H1 (cell line): Measurements from ENCODE around the gene ZNF423. TPM values are rescaled to one million over a fixed set of nuclear protein-coding genes. Genes with fewer than 3 reads are reported as not detected.
A peak's percentile ranks its signal among the peaks of the same experiment; 100 is the strongest.

Experiments
- CTCF ChIA-PET: fragments of 300-600 bp; sonication (Branson Sonifier 250); formaldehyde crosslinking; loops from one replicate; lab custom pipeline; 2021; ENCODE audit not compliant: partially characterized antibody; lab: Charles Lee
- POLR2A ChIA-PET: fragments of 300-600 bp; sonication (Branson Sonifier 250); formaldehyde crosslinking; loops from one replicate; lab custom pipeline; 2021; ENCODE audit warnings: inconsistent platforms; ENCODE audit not compliant: partially characterized antibody; lab: Charles Lee
- DNase-seq, 2 experiments: peaks; one replicate each; pipeline versions ENCODE4 v3.0.0 to v3.0.0-alpha.2; 2010 to 2022; ENCODE audit warnings: low spot score in 2 of 2, low read depth in 1 of 2, mixed read lengths in 1 of 2
- FAIRE-seq: peaks from 2 replicates; lab custom pipeline; 2011; peaks lifted over from hg19 to GRCh38; lab: Jason Lieb, UNC
- H2AFZ ChIP-seq: 2 replicates; pipeline ENCODE4 v1.8.1; 2012; ENCODE audit warnings: low read length, inconsistent platforms
- H2AK5ac ChIP-seq: 2 replicates; pipeline ENCODE4 v1.6.1; 2013; ENCODE audit warnings: low read depth, low read length
- H2BK120ac ChIP-seq: replicated peaks from 2 replicates; pipeline ENCODE3; 2013; ENCODE audit warnings: low read depth, low read length, inconsistent platforms
- H2BK12ac ChIP-seq: 2 replicates; pipeline ENCODE4 v1.6.1; 2013; ENCODE audit warnings: low read depth, low read length
- H2BK15ac ChIP-seq: 2 replicates; pipeline ENCODE4 v1.6.1; 2013; ENCODE audit warnings: low read length
- H2BK20ac ChIP-seq: 2 replicates; pipeline ENCODE4 v1.6.1; 2013; ENCODE audit warnings: low read length
- H2BK5ac ChIP-seq: 2 replicates; pipeline ENCODE4 v1.6.1; 2013; ENCODE audit warnings: low read depth, low read length
- H3K14ac ChIP-seq: 2 replicates; pipeline ENCODE4 v1.6.1; 2013; ENCODE audit warnings: inconsistent platforms; ENCODE audit not compliant: insufficient read length
- H3K18ac ChIP-seq: 2 replicates; pipeline ENCODE4 v1.6.1; 2013; ENCODE audit warnings: low read length; ENCODE audit errors: extremely low read depth
- H3K23ac ChIP-seq: 2 replicates; pipeline ENCODE4 v1.6.1; 2013; ENCODE audit warnings: inconsistent platforms; ENCODE audit not compliant: insufficient read length
- H3K23me2 ChIP-seq: 2 replicates; pipeline ENCODE4 v1.6.1; 2013; ENCODE audit warnings: low read depth, low read length
- H3K27ac ChIP-seq: 2 replicates; pipeline ENCODE4 v1.6.1; 2011; ENCODE audit warnings: low read depth, low read length, inconsistent platforms
- H3K27me3 ChIP-seq, 4 experiments: replicated peaks in 1 of 4; 1 replicate in 1 of 4; 2 replicates in 3 of 4; pipeline versions ENCODE4 v1.6.1 to v1.8.1; 2011 to 2013; ENCODE audit warnings: low read length in 3 of 4, mild to moderate bottlenecking in 3 of 4, inconsistent platforms in 2 of 4, mixed read lengths in 2 of 4, moderate library complexity in 1 of 4; ENCODE audit not compliant: control insufficient read depth in 3 of 4, insufficient read depth in 3 of 4; ENCODE audit errors: extremely low read depth in 1 of 4
- H3K36me3 ChIP-seq, 4 experiments: 2 replicates each; pipeline versions ENCODE4 v1.6.1 to v1.8.1; 2011 to 2013; ENCODE audit warnings: mild to moderate bottlenecking in 4 of 4, low read length in 3 of 4, moderate library complexity in 2 of 4, control low read depth in 1 of 4, inconsistent platforms in 1 of 4; ENCODE audit not compliant: insufficient read depth in 4 of 4, control insufficient read depth in 2 of 4
- H3K4ac ChIP-seq: replicated peaks from 2 replicates; pipeline ENCODE3; 2013; ENCODE audit warnings: low read length, low read depth, mixed read lengths, inconsistent platforms; ENCODE audit not compliant: insufficient read length
- H3K4me1 ChIP-seq, 4 experiments: replicated peaks in 1 of 4; 1 replicate in 1 of 4; 2 replicates in 3 of 4; pipeline versions ENCODE4 v1.6.1 to v1.8.1; 2011 to 2013; ENCODE audit warnings: low read length in 3 of 4, inconsistent platforms in 2 of 4, mixed read lengths in 1 of 4; ENCODE audit not compliant: insufficient read depth in 4 of 4, control insufficient read depth in 3 of 4
- H3K4me2 ChIP-seq, 2 experiments: 2 replicates each; pipeline versions ENCODE4 v1.6.1 to v1.8.1; 2011 to 2013; ENCODE audit warnings: low read depth in 2 of 2, low read length in 2 of 2, control low read depth in 1 of 2, inconsistent platforms in 1 of 2, mild to moderate bottlenecking in 1 of 2; ENCODE audit not compliant: insufficient read depth in 1 of 2
- H3K4me3 ChIP-seq, 4 experiments: fragments of 200-600, 300-600 bp in 1 of 4; sonication (generic), shearing (Covaris generic), sonication (Bioruptor Twin) in 1 of 4; 2 replicates each; pipeline versions ENCODE4 v1.5.1 to v1.8.1; 2011 to 2016; ENCODE audit warnings: low read length in 4 of 4, low read depth in 3 of 4, control low read depth in 2 of 4, inconsistent platforms in 2 of 4, mild to moderate bottlenecking in 2 of 4, mixed read lengths in 1 of 4, moderate library complexity in 1 of 4; ENCODE audit not compliant: insufficient read depth in 2 of 4; ENCODE audit errors: extremely low read depth in 1 of 4
- H3K56ac ChIP-seq: replicated peaks from 2 replicates; pipeline ENCODE3; 2013; ENCODE audit warnings: low read depth, mild to moderate bottlenecking, mixed read lengths, low read length, inconsistent platforms; ENCODE audit not compliant: insufficient read length
- H3K79me1 ChIP-seq: 2 replicates; pipeline ENCODE4 v1.6.1; 2013; ENCODE audit warnings: low read depth, low read length, control low read depth
- H3K79me2 ChIP-seq, 2 experiments: 2 replicates each; pipeline versions ENCODE4 v1.6.1 to v1.8.1; 2012 to 2013; ENCODE audit warnings: low read length in 2 of 2, mild to moderate bottlenecking in 2 of 2, inconsistent platforms in 1 of 2; ENCODE audit not compliant: insufficient read depth in 2 of 2, control insufficient read depth in 1 of 2
- H3K9ac ChIP-seq, 4 experiments: replicated peaks in 1 of 4; 1 replicate in 1 of 4; 2 replicates in 3 of 4; pipeline versions ENCODE4 v1.6.1 to v1.8.1; 2011 to 2013; ENCODE audit warnings: low read depth in 3 of 4, low read length in 3 of 4, control low read depth in 2 of 4, mild to moderate bottlenecking in 2 of 4, moderate library complexity in 2 of 4, inconsistent platforms in 1 of 4; ENCODE audit errors: extremely low read depth in 1 of 4
- H3K9me3 ChIP-seq, 2 experiments: 2 replicates each; pipeline versions ENCODE4 v1.6.1 to v1.8.1; 2012 to 2013; ENCODE audit warnings: mild to moderate bottlenecking in 2 of 2, moderate library complexity in 2 of 2, control low read depth in 1 of 2, inconsistent platforms in 1 of 2, low read depth in 1 of 2, low read length in 1 of 2, mixed read lengths in 1 of 2; ENCODE audit not compliant: insufficient read depth in 2 of 2
- H4K20me1 ChIP-seq, 2 experiments: replicated peaks in 1 of 2; 2 replicates each; pipeline versions ENCODE3 to v1.8.1; 2011 to 2013; ENCODE audit warnings: inconsistent platforms in 2 of 2, low read length in 2 of 2, mild to moderate bottlenecking in 1 of 2; ENCODE audit not compliant: insufficient read depth in 2 of 2, control insufficient read depth in 1 of 2
- H4K5ac ChIP-seq: 2 replicates; pipeline ENCODE4 v1.6.1; 2013; ENCODE audit warnings: low read length, low read depth, mixed read lengths, inconsistent platforms; ENCODE audit not compliant: insufficient read length
- H4K8ac ChIP-seq: 2 replicates; pipeline ENCODE4 v1.8.0; 2013; ENCODE audit warnings: mild to moderate bottlenecking, moderate library complexity, low read length, inconsistent platforms; ENCODE audit not compliant: insufficient read depth; ENCODE audit errors: extremely low read depth
- H4K91ac ChIP-seq: replicated peaks from 2 replicates; pipeline ENCODE3; 2013; ENCODE audit warnings: low read length, mixed read lengths, inconsistent platforms; ENCODE audit not compliant: insufficient read length
- KDM5A ChIP-seq: fragments of 200-600 bp; IDR thresholded peaks from 2 replicates; pipeline ENCODE4 v1.7.1; 2012; ENCODE audit warnings: mild to moderate bottlenecking, low read length, inconsistent platforms, mixed read lengths
- NRF1 ChIP-seq: IDR thresholded peaks from 2 replicates; pipeline ENCODE4 v1.6.1; 2011; ENCODE audit warnings: mild to moderate bottlenecking, low read depth, low read length, improper control_type of control experiment
- WGBS, 2 experiments: shearing (Covaris generic) in 1 of 2; methylation state at CpG; one replicate each; pipeline versions ENCODE4 v1.1.6 to v1.1.7; 2013 to 2015; ENCODE audit warnings: low lambda C conversion rate in 2 of 2, mixed read lengths in 2 of 2, inconsistent platforms in 1 of 2, low coverage in 1 of 2, missing lambda C conversion rate in 1 of 2; ENCODE audit not compliant: insufficient replicate concordance in 2 of 2, insufficient coverage in 1 of 2, insufficient read length in 1 of 2; ENCODE audit errors: extremely low coverage in 1 of 2, missing lambda C conversion rate in 1 of 2; 5-methylcytosine and 5-hydroxymethylcytosine counted together
- polyA plus RNA-seq, 7 experiments: library from polyadenylated mRNA; depleted of rRNA in 3 of 7; stranded (reverse) in 5 of 7; unstranded in 2 of 7; fragments of >200 nt in 5 of 7; fragments of 200-250 nt in 2 of 7; gene quantifications; 1 replicate in 5 of 7; 2 replicates in 1 of 7; 4 replicates in 1 of 7; pipeline versions ENCODE4 v1.2.1 to v1.2.3, GENCODE V29; 2011 to 2013; ENCODE audit warnings: missing spikeins in 2 of 7, mixed read lengths in 2 of 7
- total RNA-seq: library from RNA; stranded (reverse); fragmentation: NEBNext Ultra II Directional; extraction: Animal tissue kit (Norgen Biotek cat#: 25700); gene quantifications from 2 replicates; pipeline ENCODE4 v1.2.1, GENCODE V29; 2021

Gene ZNF423
- total and polyA plus RNA-seq, 2 of the 8 experiments (the other 6 are each of a cell fraction or from before 2014, with no cell fraction given), result 38.2 to 52.3 TPM

DNA sequence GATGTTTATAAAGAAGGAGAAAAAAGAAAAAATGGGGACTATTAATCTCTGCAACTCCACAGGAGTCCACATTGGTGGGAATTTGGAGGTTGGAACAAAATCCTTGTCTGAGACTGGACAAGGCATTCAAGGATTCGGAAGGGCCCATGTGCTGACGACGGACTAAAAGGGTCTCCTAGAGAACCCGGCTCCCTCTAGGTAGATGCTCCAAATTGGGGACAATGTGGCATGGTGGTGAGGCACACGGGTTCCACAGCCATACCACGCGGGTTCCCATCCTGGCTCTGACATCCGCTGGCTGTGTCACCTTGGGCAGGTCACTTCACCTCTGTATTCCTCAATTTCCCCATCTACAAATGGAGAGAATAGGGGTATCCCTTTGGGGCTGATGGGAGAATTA, 254.9 kb downstream of the ZNF423 start:
- Histone ChIP-seq H2BK15ac (no peak overlapping the region), H2AFZ (no peak overlapping the region), H3K79me1 (peaks cover 3% of the 10 kb centered on the region; the same call in 1 of the 2 replicates), H3K4me1 (peaks cover 8 to 18% (median 10%) of the 10 kb centered on the region in 4 experiments), H2BK5ac (no peak overlapping the region), H3K79me2 (peaks cover 0 to 8% of the 10 kb centered on the region in 2 experiments; a peak in 1 of 4 replicates), H3K23me2 (no peaks in the 10 kb centered on the region; the same call in 1 of the 2 replicates), H3K23ac (no peak overlapping the region), H4K5ac (no peak overlapping the region), H3K4me2 (no peak overlapping the region), H3K4ac (no peak overlapping the region), H2BK20ac (no peak overlapping the region), H2AK5ac (no peak overlapping the region), H4K8ac (no peak overlapping the region), H2BK12ac (no peak overlapping the region), H3K27me3 (no peaks in the 10 kb centered on the region), H3K9me3 (no peaks in the 10 kb centered on the region), H3K4me3 (no peak overlapping the region), H3K9ac (no peak overlapping the region), H2BK120ac (no peak overlapping the region), H3K18ac (no peak overlapping the region), H3K27ac (no peak overlapping the region), H3K14ac (no peak overlapping the region), H4K91ac (no peak overlapping the region), H3K56ac (no peak overlapping the region), H4K20me1 (no peaks in the 10 kb centered on the region), H3K36me3 (no peaks in the 10 kb centered on the region)
- no peak for FAIRE-seq
- WGBS, 2 experiments, result 98% methylated on average over 8 of the region's 8 CpGs; no CpG with 5 or more reads in 1 of the 2 experiments
- TF ChIP-seq NRF1 (no peak), KDM5A (no peak)
- ChIA-PET CTCF (interaction anchor here (1.1 to 2.1 kb wide), 4 partner anchors 8 to 52 kb away, joined by 3 to 10 read pairs (median 5); no protein-coding TSS in a partner anchor), POLR2A (no interaction called here)
- peak in 1 of 2 experiments; percentile 29 for DNase-seq
